Stimulated activated naive CD8-positive, alpha-beta T cell treated with anti-CD3 and anti-CD28 coated beads, Interleukin-15, amount 100 ng/mL, for 72 hours (primary cell): ENCODE measurements around the gene ENTREP3.
A peak's percentile ranks its signal among the peaks of the same experiment; 100 is the strongest.
"Not testable (repeated sequence)": the region's sequence is repeated elsewhere in the genome, so short reads cannot be mapped to it uniquely, and the experiment has no call there.

ENCODE experiments used
- ATAC-seq: fragments of 150-1000 bp; cut with Tn5 transposase; 2 replicates; pipeline ENCODE4 v1.10.0; 2021; ENCODE audit warnings: mild to moderate bottlenecking, moderate library complexity
- DNase-seq, 2 donors: peaks; one replicate each; pipeline ENCODE4 v3.0.0; 2021 to 2022
- H3K27ac Mint-ChIP-seq, 2 donors: one replicate each; pipeline ENCODE4 v1.8.0; 2022; ENCODE audit warnings: mild to moderate bottlenecking in 2 of 2, mixed read lengths in 2 of 2, moderate library complexity in 2 of 2
- H3K27me3 Mint-ChIP-seq: one replicate; pipeline ENCODE4 v1.8.0; 2022; ENCODE audit warnings: mixed read lengths
- H3K4me1 Mint-ChIP-seq: one replicate; pipeline ENCODE4 v1.8.0; 2022; ENCODE audit warnings: mild to moderate bottlenecking, mixed read lengths
- H3K4me3 Mint-ChIP-seq, 2 donors: one replicate each; pipeline ENCODE4 v1.8.0; 2022; ENCODE audit warnings: mild to moderate bottlenecking in 2 of 2, mixed read lengths in 2 of 2, moderate library complexity in 1 of 2
- H3K9me3 Mint-ChIP-seq, 2 donors: one replicate each; pipeline ENCODE4 v1.8.0; 2022; ENCODE audit warnings: mixed read lengths in 2 of 2

ENTREP3 gene

DNA sequence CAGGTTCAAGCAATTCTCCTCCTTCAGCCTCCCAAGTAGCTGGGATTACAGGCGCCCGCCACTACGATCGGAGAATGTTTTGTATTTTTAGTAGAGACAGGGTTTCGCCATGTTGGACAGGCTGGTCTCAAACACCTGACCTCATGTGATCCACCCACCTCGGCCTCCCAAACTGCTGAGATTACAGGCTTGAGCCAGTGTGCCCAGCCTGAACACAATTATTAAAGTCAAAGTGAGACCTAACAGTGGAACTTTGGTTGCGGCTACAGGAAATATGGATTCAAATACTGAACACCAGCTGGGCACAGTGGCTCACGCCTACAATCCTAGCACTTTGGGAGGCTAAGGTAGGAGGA, 29.9 kb downstream of the ENTREP3 start:
- DNase-seq, H3K27me3 Mint-ChIP-seq, ATAC-seq, H3K9me3 Mint-ChIP-seq: not testable (repeated sequence)
- Mint-ChIP-seq H3K27ac (peak overlapping the region in 1 of 2 donors; percentile 96), H3K4me1 (peaks cover 35% of the 10 kb centered on the region), H3K4me3 (peak overlapping the region; percentile 94 to 99)

DNA sequence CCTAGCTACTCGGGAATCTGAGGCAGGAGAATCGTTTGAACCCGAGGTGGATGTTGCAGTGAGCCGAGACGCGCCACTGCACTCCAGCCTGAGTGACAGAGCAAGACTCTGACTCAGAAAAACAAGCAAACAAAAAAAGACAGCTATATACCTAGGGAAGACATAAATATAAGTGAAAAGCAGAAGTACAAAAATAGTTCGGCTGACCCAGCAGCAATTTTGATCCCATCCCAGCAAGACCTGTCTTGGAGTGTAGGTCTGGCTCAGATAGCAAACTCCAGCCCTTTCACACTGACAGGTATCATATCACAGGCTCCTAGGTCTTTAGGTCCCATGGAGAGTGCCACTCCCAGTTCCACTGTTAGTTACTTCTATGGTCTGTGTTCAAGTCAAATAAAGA, 32.2 kb downstream of the ENTREP3 start:
- H3K9me3 Mint-ChIP-seq: no peaks in the 10 kb centered on the region

DNA sequence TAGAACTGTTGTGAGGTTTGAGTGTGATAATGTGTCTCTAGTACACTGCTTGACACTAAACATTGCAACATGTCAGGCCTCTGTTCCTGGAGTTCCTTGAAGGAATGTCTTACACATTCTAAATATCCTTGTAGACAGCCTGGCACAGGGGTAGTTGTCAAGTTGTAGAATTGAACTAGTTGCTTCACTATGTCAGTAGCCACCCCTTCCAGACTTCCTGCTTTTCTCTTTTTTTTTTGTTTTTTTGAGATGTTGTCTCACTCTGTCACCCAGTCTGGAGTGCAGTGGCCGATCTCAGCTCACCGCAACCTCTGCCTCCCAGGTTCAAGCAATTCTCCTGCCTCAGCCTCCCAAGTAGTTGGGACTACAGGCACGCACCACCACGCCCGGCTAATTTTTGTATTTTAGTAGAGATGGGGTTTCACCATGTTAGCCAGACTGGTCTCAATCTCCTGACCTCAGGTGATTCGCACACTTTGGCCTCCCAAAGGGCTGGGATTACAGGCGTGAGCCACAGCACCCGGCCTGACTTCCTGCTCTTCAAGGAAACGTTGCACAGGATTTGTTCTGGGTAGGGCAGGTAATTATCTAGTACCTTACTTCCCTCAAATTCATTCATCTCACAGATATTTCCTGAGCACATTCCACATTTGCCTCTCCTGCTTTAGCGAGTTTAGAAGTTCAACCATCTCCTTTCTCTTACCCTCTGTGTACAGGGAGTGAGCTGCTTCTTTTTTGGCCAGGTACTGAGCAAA, 34.9 kb downstream of the ENTREP3 start:
- H3K27me3 Mint-ChIP-seq, H3K9me3 Mint-ChIP-seq, DNase-seq, ATAC-seq, H3K4me3 Mint-ChIP-seq: not testable (repeated sequence)
- H3K4me1 Mint-ChIP-seq: peaks cover 25% of the 10 kb centered on the region
- peak overlapping the region in 1 of 2 donors; percentile 93 for H3K27ac Mint-ChIP-seq

More for the DNA sequence above, 32.2 kb downstream of the ENTREP3 start:
- Mint-ChIP-seq H3K27ac (peak overlapping the region in 1 of 2 donors; percentile 71), H3K4me3 (no peak overlapping the region), H3K4me1 (peaks cover 44% of the 10 kb centered on the region), H3K27me3 (no peaks in the 10 kb centered on the region)
- ATAC-seq: no peak
- DNase-seq: no peak

DNA sequence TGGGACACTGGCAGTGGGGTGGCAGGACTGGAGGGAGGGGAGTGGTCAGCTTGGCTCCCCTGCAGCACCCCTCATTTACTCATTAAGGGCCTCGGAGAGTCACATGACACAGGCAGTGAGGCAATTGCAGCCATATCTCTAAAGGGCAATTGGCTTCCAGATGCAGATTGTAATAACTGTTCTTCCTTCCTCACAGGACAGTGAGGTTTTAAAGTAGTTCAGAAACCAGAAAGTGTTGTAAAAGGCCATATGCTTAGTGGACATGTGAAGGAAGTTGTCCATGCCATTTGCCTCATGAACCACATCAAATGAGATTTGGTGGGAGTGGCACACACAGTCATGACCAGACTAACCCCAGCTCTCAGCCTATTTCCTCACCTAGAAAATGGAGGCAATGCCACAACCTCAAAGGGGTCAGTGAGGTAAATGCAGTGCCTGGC, 35.7 kb downstream of the ENTREP3 start:
- Mint-ChIP-seq H3K4me1 (peaks cover 22% of the 10 kb centered on the region), H3K4me3 (peak overlapping the region; percentile 58 to 68), H3K9me3 (no peaks in the 10 kb centered on the region), H3K27ac (peak overlapping the region; percentile 54 to 77), H3K27me3 (no peaks in the 10 kb centered on the region)
- ATAC-seq: peak; percentile 74
- DNase-seq: peak in 1 of 2 donors; percentile 22

DNA sequence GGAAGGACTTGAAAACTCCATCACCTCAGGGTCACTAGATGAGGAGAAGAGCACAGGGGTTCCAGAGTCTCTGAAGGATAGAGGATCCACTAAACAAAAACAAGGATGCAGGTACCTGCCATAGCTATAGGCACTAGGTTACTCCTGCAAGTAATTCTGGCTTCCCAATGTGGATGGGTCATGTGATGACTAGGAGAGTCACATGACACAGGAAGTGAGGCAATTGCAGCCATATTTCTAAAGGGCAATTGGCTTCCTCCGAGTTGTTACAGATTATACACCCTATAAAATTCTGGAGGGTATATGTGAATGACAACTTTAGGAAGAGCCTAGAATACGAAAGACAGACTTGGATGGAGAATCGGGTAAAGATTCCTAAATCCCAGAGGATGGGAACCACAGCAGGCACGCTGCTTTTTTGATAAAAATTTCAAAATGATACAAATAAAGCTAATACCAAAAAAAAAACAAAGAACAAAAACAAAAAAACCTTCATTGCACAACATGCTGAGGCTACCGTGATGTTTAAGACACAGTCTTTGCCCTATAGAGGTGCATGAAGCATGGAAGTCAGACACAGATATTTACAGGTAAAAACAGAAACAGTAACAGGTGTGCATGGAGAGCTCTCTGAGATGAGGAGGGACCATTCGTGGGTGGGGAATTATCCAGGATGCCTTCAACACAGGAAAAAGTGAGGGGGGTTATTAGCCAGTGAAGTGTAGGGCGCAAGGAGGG, 36.3 kb downstream of the ENTREP3 start:
- Mint-ChIP-seq H3K9me3 (no peaks in the 10 kb centered on the region), H3K27me3 (no peaks in the 10 kb centered on the region), H3K27ac (peak overlapping the region; percentile 77 to 92), H3K4me1 (peaks cover 22% of the 10 kb centered on the region), H3K4me3 (peak overlapping the region; percentile 60 to 68)
- peak; percentile 12 for ATAC-seq
- peak in 1 of 2 donors; percentile 32 for DNase-seq

DNA sequence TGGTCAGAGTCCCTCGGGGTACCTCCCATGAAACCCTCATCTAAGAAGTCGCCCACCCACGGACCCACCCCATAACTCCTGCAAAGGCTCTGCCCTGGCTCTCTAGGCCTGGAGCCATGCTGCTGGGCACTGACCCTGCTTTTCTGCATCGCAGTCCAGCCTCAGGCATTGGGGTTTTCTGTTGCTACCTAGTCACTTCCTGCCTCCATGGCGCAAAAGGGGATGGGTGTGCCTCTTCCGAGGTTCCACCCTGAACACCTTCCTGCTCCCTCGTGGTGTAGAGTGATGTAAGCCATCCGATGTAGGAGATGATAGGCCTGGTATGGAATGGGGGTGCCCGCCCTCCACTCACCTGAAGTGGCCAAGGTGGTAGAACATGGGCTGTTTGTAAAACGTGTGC, 40.6 kb downstream of the ENTREP3 start:
- not testable (repeated sequence) for H3K4me3 Mint-ChIP-seq, H3K9me3 Mint-ChIP-seq, DNase-seq, H3K27me3 Mint-ChIP-seq, ATAC-seq
- Mint-ChIP-seq H3K27ac (peak overlapping the region in 1 of 2 donors; percentile 1), H3K4me1 (peaks cover 32% of the 10 kb centered on the region)

DNA sequence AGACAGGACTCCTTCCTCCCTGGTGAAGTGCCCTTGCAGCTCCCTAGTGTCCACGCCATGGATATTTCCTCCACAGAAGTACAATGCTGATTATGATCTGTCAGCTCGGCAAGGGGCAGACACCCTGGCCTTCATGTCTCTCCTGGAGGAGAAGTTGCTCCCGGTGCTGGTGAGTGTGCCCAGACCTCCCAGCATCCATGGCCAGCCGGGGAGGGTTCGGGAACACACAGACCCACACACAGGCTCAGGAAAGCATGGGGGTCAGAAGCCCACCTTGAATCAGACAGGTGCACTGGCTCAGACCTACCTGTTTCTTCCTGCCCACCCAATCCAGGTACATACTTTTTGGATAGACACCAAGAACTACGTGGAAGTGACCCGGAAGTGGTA, 43.2 kb downstream of the ENTREP3 start:
- not testable (repeated sequence) for ATAC-seq, H3K4me3 Mint-ChIP-seq, DNase-seq, H3K27ac Mint-ChIP-seq, H3K9me3 Mint-ChIP-seq, H3K27me3 Mint-ChIP-seq
- H3K4me1 Mint-ChIP-seq: peaks cover 42% of the 10 kb centered on the region

DNA sequence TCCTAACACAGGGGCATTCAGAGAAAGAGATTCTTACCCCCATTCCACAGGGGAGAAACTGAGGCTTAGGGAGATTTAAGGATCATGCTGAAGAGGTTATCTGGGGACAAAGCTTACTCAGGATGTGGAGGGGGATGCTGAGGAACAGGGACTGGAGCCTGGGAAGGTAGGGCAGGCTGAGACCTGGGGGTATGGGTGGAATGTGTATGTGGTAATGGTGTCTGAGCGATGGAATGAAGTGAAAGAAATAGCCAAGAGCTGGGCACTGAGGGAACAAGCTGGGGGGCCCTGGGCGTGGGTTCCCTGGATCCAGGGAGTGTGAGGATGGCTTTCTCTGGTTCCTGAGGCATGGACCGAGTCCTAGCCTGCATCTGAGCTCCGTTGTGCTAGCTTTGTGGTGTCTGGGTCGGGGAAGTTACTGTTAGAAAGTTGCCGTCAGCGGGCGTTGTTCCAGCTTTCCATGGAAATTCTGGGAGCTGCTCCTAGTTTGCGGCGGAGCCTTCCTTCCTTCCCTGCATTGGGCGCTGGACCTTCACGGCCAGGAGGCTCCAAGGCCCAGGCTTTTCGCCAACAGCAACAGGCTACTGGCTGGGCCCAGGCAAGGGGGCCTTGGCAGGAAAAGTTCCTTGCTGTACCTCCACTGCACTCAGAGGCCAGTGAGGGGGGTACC, 43.8 kb downstream of the ENTREP3 start:
- ATAC-seq, H3K27me3 Mint-ChIP-seq, H3K9me3 Mint-ChIP-seq, DNase-seq, H3K4me3 Mint-ChIP-seq: not testable (repeated sequence)
- Mint-ChIP-seq H3K27ac (peak overlapping the region; percentile 85 to 89), H3K4me1 (peaks cover 47% of the 10 kb centered on the region)

DNA sequence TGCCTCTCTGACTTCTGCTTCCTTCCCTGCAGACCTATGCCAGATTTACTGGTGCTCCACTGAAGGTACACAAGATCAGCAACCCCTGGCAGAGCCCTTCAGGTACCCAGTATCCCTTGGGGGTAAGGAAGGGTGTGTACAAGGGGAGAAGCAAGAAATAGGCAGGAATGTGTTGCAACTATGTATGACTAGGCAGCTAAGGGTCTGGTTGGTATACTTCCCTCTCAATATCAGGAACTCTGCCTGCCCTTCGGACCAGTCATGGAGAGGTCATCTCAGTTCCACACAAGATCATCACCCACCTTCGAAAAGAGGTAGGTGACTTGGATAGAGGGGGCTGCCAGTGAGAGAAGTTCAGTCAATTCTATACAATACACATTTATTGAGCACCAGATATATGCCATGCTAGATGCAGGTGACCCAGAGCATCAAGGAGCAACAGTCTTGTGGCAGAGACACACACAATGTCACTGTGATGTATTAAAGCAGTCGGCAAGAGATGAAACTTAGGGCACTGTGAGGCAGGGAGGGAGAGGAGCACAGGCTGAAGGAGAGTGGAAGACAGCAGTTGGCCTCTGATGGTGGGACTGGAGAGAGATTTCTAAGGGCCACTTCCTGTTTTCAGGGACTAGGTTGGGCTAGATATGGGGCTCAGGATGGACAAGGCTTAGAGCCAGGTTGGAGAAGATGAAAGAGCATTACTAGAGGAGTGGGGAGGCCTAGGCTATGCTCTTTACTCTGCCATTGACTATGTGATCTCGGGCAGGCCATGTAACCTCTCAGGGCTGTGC, 44.8 kb downstream of the ENTREP3 start:
- ATAC-seq (no peak), DNase-seq (no peak)
- Mint-ChIP-seq H3K27ac (peak overlapping the region in 1 of 2 donors; percentile 63), H3K27me3 (no peaks in the 10 kb centered on the region), H3K9me3 (no peaks in the 10 kb centered on the region), H3K4me3 (peak overlapping the region in 1 of 2 donors; percentile 94), H3K4me1 (peaks cover 47% of the 10 kb centered on the region)

DNA sequence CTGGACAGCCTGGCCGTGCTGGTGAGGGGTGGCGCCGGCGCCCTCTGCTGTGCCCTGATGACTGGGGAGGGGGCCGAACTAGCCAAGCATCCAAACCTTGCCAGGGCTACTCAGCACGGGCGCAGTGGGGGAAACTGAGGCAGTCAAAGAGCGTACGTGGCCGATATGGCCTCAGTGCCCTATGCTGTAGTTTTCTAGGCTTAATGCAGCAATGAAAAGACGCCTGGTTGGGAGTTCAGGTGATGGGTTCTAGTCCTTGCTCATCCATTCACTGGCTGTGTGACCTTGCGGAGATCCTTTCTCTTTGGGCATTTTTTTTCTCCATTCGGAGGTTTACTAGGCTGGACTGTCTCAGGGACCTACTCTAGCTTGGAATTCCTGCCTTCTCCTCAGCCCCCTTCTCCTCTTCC, 46.0 kb downstream of the ENTREP3 start:
- ATAC-seq (no peak), DNase-seq (no peak)
- Mint-ChIP-seq H3K9me3 (no peaks in the 10 kb centered on the region), H3K27me3 (no peaks in the 10 kb centered on the region), H3K27ac (peak overlapping the region; percentile 97), H3K4me3 (peak overlapping the region; percentile 94 to 99), H3K4me1 (peaks cover 47% of the 10 kb centered on the region)

DNA sequence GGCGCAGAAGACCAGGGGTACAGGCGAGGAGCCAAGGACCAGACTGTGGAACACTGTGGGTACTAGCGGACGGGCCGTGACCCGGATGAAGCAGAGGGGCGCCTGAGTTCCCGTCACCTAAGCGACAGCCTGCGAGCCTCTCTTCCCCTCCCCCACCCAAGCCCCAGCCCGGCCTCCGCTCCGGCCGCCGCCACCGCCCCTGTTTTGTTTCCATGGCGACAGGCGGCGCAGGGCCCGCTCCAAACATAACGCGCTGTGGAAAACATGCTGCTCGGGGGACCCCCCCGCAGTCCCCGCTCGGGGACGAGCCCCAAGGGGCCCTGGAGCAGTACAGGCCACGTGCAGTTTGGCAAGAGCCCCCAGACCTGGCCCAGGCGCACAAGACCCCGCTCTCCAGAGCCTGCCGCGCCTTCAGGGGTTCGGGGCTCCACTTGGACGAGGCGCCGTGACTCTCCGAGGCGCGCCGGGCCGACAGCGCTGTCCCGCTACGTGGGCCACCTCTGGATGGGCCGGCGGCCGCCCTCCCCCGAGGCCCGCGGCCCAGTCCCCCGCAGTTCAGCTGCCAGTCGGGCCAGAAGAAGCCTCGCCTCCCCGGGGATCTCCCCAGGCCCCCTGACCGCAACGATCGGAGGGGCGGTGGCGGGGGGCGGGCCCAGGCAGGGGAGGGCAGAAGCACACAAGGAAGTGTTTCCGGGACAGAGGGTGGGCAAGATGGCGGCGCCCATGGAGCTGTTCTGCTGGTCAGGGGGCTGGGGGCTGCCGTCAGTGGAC, 46.6 kb downstream of the ENTREP3 start, which contains the start of gene MTX1:
MTX1 (plus strand) TSS at position 155 of the 771 bp plus-strand sequence; CDS start at position 265, 110 bp downstream.
- Mint-ChIP-seq H3K27me3 (no peaks in the 10 kb centered on the region), H3K4me3 (peak within 1 kb of the TSS; percentile 94 to 99), H3K4me1 (peaks cover 47% of the 10 kb centered on the region), H3K27ac (peak within 1 kb of the TSS; percentile 97), H3K9me3 (no peaks in the 10 kb centered on the region)
- ATAC-seq (peak; percentile 90), DNase-seq (peak; percentile 85 to 92)

DNA sequence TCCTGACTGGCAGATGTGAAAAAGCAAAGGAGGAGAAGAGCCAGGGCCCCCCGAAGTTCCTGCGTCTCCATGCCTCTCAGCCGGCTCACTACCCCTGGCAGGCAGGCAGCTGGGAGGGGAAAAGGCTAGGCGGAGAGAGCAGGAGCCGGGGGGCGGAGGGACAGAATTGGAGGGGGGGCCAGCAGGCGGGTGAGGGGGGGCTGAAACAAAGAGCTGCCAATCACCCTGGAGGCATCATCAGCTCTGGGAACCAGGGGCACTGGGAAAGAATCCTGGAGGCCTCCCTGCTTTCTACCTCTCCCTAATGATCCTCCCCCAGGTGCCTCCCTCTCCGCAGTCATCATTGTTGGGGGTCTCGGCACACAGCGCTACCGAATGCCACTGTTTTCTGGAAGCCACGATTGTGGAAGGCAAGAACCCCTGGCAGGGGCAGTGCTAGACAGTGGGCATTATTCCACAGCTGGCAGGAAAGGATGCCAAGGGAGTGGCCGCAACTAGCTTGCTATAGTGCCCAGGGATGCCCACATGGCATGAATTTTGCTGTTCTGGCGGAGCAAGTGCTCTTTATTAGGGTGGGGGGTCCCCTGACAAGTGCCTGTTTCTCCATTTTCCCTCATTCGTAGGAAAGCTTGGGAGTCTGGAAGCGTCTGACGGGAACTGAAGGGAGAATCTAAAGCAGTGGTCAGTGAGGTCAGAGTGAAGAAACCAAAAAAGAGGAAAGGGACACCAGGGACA, 47.3 kb downstream of the ENTREP3 start, which contains the start of gene THBS3:
THBS3 (minus strand) TSS at position 92 of the 735 bp plus-strand sequence; CDS start at position 71, 21 bp downstream.
- Mint-ChIP-seq H3K27ac (peak within 1 kb of the TSS; percentile 97), H3K4me3 (peak within 1 kb of the TSS; percentile 94 to 99), H3K27me3 (no peaks in the 10 kb centered on the region), H3K4me1 (peaks cover 47% of the 10 kb centered on the region), H3K9me3 (no peaks in the 10 kb centered on the region)
- DNase-seq (no peak), ATAC-seq (no peak)

DNA sequence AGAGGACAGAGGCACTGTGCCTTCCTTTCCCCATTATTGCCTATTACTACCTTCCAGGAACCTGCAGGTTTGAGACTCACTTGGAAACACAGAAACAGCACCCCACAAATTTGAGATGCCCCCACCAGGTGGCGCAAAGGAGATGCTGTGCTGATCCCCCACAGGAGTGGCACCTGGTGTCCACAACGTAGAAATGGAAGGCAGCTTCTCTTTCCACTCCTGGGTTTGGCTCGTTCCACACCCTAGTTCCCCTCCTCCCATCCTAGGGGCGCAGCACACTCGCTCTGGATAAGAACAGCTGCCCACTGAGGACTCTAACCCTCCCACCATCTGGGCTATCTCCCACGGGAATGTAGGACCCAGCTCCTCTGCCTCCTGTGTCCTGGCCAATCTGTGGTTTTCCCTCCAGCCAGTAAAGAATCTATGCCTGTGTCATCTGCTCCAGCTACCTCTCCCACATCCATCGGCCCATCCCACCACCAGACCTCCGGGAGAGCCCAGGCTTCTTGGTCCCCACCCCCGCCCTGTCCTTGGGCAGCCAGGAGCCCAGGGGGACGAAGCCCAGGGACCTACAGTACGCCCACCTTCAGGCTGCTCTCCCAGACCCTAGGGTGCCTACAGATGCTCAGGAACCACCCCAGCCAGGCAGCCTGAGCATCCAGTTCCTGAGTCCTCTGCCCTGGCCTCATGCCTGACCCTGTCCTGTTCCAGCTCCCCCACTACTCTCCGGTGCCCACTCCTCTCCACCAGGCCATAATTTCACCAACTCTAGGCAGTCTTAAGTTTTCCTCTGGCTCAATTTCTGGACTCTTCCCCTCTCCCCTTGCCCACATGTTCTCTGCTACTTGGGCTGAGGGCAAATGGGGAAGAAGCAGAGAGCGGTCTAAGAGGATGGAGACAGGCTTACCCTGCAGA, 48.1 kb downstream of the ENTREP3 start:
- ATAC-seq: peak; percentile 59
- H3K9me3 Mint-ChIP-seq: no peaks in the 10 kb centered on the region
- peak; percentile 88 to 89 for DNase-seq

More for the DNA sequence above, 48.1 kb downstream of the ENTREP3 start:
- H3K27ac Mint-ChIP-seq: peak overlapping the region; percentile 76 to 86
- no peaks in the 10 kb centered on the region for H3K27me3 Mint-ChIP-seq
- H3K4me1 Mint-ChIP-seq: peaks cover 47% of the 10 kb centered on the region
- peak overlapping the region; percentile 63 to 69 for H3K4me3 Mint-ChIP-seq
